ENCODE measurements around the gene PIAS3.

PIAS3 gene

GRCh38 chr1:145877923-145878486 lies 19.1 kb upstream of the PIAS3 start:
- H3K4me3 ChIP-seq (ENCODE audit: low read length), result no peak overlapping the region
- peak; percentile 76 for DNase-seq (ENCODE audit: low read depth)
- no peak for TF ChIP-seq CTCF (conservative IDR thresholded peaks at IDR 0.05; ENCODE audit: low read depth, low read length)

- no peak for TF ChIP-seq CTCF (conservative IDR thresholded peaks at IDR 0.05; ENCODE audit: low read depth, low read length)
These were observed 15.8 kb upstream of the PIAS3 start for GRCh38 chr1:145874646-145875045.

GRCh38 chr1:145871994-145872924 lies 13.4 kb upstream of the PIAS3 start:
- peak overlapping the region; percentile 37 for H3K4me3 ChIP-seq (ENCODE audit: low read length)
- no peak for DNase-seq (ENCODE audit: low read depth)
- no peak for TF ChIP-seq CTCF (conservative IDR thresholded peaks at IDR 0.05; ENCODE audit: low read depth, low read length)

More at GRCh38 chr1:145874646-145875045, 15.8 kb upstream of the PIAS3 start:
- no peak overlapping the region for H3K4me3 ChIP-seq (ENCODE audit: low read length)
- no peak for DNase-seq (ENCODE audit: low read depth)

- no peak overlapping the region for H3K4me3 ChIP-seq (ENCODE audit: low read length)
- TF ChIP-seq CTCF (conservative IDR thresholded peaks at IDR 0.05; ENCODE audit: low read depth, low read length), result no peak
- no peak for DNase-seq (ENCODE audit: low read depth)
These were observed 9.4 kb upstream of the PIAS3 start for GRCh38 chr1:145868232-145868631.

- TF ChIP-seq CTCF (conservative IDR thresholded peaks at IDR 0.05; ENCODE audit: low read depth, low read length), result no peak
- H3K4me3 ChIP-seq (ENCODE audit: low read length), result no peak overlapping the region
- no peak for DNase-seq (ENCODE audit: low read depth)
These were observed 4.6 kb upstream of the PIAS3 start for GRCh38 chr1:145863282-145864018.

GRCh38 chr1:145859491-145860023 lies 676 bp upstream of the PIAS3 start:
- DNase-seq (ENCODE audit: low read depth), result peak; percentile 59
- no peak for TF ChIP-seq CTCF (conservative IDR thresholded peaks at IDR 0.05; ENCODE audit: low read depth, low read length)
- peak overlapping the region; percentile 74 for H3K4me3 ChIP-seq (ENCODE audit: low read length)
